ENCODE measurements around the gene ASCC1. TPM values are rescaled to one million over a fixed set of nuclear protein-coding genes. Genes with fewer than 3 reads are reported as not detected.

Gene ASCC1
- total and polyA plus RNA-seq, 10 donors, result 11.9 to 41.7 (median 33.8) TPM

DNA sequence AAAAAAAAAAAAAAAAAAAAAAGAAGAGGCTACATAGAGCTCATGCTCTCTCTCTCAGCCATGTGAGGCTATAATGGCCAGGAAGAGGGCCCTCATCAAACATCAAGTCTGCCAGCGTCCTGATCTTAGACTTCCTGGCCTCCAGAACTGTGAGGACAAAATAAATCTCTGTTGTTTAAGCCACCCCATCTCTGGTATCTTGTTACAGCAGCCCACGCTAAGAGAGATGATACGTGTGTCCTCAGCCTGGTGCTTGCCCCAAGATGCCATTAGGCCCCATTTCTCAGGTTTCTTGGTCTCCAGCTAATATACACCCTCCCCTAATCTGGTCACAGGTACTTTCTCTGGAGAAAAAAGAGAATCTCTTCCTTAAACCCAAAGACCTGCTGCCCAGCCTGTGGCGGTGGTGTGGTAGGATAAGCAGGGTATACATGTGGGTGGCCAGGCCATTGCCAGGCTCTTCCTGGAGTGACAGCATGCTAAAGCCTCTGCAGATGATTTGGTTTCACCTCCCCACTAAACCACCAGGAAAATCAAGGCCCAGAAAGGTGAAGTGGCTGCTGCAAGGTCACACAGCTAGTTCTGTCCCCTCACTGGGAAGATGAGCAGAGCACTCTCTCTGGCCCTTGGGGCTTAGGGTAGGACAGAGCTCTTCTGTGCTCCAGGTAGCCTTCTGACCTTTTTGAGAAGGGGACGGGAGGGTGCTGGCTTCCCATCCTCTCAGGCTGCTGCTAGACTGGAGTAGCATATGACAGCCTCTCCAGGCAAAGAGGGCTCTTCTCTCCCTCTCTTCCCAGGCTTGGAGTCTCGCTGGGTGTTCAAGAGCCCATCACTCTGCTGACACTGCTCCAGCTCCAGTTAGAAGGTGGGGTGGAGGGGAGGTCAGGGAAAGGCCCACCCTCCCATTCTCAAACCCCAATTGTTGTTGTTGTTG, 133.0 kb downstream of the ASCC1 start:
- DNase-seq, result no peak
- H3K27me3 ChIP-seq (replicated peaks in 1 of 7), result peaks cover 0 to 19% (median 14%) of the 10 kb centered on the region in 7 donors

DNA sequence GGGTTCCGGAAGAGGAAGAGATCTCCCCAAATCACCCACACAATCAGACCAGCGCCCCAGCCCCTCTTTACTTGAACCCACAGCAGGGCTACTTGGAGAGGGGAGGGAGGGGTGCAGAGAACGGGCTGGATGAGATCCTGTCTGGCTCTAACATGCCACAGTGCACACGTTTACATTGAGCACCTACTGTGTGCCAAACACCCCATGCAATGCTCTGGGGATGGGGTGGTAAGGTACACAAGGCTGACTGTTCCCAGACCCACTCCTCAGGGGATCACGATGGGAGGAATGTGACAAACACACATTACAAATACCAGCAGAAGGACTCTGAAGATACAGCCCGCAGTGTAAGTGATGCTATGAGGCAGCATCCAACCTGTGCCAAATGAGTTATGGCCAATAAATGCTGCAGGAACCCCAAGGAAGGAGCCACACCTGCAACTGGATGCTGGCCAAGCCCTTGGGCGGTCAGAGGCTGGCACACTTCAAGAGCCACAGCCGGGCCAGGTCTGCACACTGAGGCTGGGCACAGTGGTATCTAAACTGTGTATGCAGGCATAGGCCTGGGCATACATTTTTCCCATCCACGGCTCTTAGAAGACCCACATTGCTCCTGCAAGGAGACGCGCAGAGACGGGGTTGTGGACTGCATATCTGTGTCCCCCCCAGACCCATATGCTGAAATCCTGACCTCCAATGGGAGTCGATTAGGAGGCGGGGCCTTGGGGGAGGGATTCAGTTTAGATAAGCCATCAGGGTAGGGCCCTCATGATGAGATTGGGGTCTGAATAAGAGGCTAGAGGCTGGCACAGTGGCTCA, 134.1 kb downstream of the ASCC1 start:
- WGBS, 5 donors, result 87 to 89% (median 87%) methylated on average over 12 to 14 of the region's 14 CpGs
- Histone ChIP-seq H3K27me3 (replicated peaks in 1 of 7) (peaks cover 0 to 8% (median 3%) of the 10 kb centered on the region in 7 donors), H3K9me3 (no peaks in the 10 kb centered on the region), H3K27ac (no peak overlapping the region), H3K4me1 (peaks cover 14 to 99% (median 61%) of the 10 kb centered on the region in 6 donors), H3K4me3 (no peak overlapping the region), H3K36me3 (peaks cover 0 to 5% (median 0%) of the 10 kb centered on the region in 6 donors)
- intact Hi-C loops (cut with DNase I; ENCODE audit: low total_unique reads), result no loop called here
- DNase-seq, result no peak
- TF ChIP-seq POLR2AphosphoS5 (IDR thresholded peaks at IDR 0.05) (peak in 1 of 3 donors; percentile 17), POLR2A (IDR thresholded peaks at IDR 0.05) (no peak)
- TF ChIP-seq, protein P1, sequence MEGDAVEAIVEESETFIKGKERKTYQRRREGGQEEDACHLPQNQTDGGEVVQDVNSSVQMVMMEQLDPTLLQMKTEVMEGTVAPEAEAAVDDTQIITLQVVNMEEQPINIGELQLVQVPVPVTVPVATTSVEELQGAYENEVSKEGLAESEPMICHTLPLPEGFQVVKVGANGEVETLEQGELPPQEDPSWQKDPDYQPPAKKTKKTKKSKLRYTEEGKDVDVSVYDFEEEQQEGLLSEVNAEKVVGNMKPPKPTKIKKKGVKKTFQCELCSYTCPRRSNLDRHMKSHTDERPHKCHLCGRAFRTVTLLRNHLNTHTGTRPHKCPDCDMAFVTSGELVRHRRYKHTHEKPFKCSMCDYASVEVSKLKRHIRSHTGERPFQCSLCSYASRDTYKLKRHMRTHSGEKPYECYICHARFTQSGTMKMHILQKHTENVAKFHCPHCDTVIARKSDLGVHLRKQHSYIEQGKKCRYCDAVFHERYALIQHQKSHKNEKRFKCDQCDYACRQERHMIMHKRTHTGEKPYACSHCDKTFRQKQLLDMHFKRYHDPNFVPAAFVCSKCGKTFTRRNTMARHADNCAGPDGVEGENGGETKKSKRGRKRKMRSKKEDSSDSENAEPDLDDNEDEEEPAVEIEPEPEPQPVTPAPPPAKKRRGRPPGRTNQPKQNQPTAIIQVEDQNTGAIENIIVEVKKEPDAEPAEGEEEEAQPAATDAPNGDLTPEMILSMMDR (IDR thresholded peaks at IDR 0.05 in 8 of 11, conservative IDR thresholded peaks at IDR 0.05 in 3 of 11), result no peak

More for the DNA sequence above, 133.0 kb downstream of the ASCC1 start:
- Histone ChIP-seq H3K27ac (peak overlapping the region in 2 of 8 donors; percentile 89 to 91), H3K36me3 (peaks cover 0 to 5% (median 0%) of the 10 kb centered on the region in 6 donors), H3K9me3 (no peaks in the 10 kb centered on the region), H3K4me3 (peak overlapping the region in 2 of 8 donors; percentile 8 to 43), H3K4me1 (peaks cover 14 to 100% (median 67%) of the 10 kb centered on the region in 6 donors)
- TF ChIP-seq POLR2AphosphoS5 (IDR thresholded peaks at IDR 0.05) (no peak), POLR2A (IDR thresholded peaks at IDR 0.05) (no peak)
- intact Hi-C loops (cut with DNase I; ENCODE audit: low total_unique reads), result no loop called here
- WGBS, 5 donors, result 83 to 90% (median 88%) methylated on average over 5 to 6 of the region's 6 CpGs

DNA sequence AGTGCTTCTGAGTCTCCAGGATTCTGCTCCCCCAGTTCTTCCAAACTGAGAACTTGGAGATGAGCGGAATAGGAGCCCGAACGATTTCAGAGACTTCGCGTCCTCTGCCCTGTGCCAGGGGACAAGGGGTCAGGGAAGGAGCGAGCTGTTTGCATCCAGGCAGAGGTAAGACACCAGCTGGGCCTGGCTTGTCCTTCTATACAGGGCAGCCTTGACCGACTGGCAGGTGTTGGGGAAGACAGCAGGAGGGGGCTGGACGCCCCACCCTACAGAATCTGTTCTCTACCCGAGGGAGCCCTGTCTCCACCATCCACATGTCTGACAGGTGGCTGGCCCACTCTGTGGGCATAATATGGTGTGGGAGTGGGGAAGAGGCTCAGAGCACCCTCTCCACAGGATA, 134.9 kb downstream of the ASCC1 start:
- Histone ChIP-seq H3K27ac (no peak overlapping the region), H3K36me3 (peaks cover 0 to 5% (median 0%) of the 10 kb centered on the region in 6 donors), H3K27me3 (replicated peaks in 1 of 7) (peaks cover 0 to under 1% (median 0%) of the 10 kb centered on the region in 7 donors), H3K9me3 (no peaks in the 10 kb centered on the region), H3K4me3 (no peak overlapping the region), H3K4me1 (peaks cover 9 to 99% (median 54%) of the 10 kb centered on the region in 6 donors)
- intact Hi-C loops (cut with DNase I; ENCODE audit: low total_unique reads), result no loop called here
- DNase-seq, result no peak
- 91 to 94% (median 93%) methylated on average over 9 of the region's 9 CpGs for WGBS, 5 donors
- TF ChIP-seq POLR2A (IDR thresholded peaks at IDR 0.05), result no peak
- no peak for TF ChIP-seq POLR2AphosphoS5 (IDR thresholded peaks at IDR 0.05)
- TF ChIP-seq, protein P1 (IDR thresholded peaks at IDR 0.05 in 8 of 11, conservative IDR thresholded peaks at IDR 0.05 in 3 of 11), result no peak

All from spleen (tissue), 11 donors.